Type B pancreatic cell (in vitro differentiated cells): ENCODE data around the gene DCP1A. TPM values are rescaled to one million over a fixed set of nuclear protein-coding genes. Genes with fewer than 3 reads are reported as not detected.
A peak's percentile ranks its signal among the peaks of the same experiment; 100 is the strongest.

Source experiments
- DNase-seq: peaks from one replicate; pipeline ENCODE4 v3.0.0; 2021; ENCODE audit warnings: mixed read lengths; ENCODE audit not compliant: unreplicated experiment; ENCODE audit errors: extremely low spot score
- H3K27ac Mint-ChIP-seq: 2 replicates; pipeline ENCODE4 v1.8.0; 2021; ENCODE audit warnings: mild to moderate bottlenecking, mixed read lengths
- H3K27me3 Mint-ChIP-seq: 2 replicates; pipeline ENCODE4 v1.8.0; 2021; ENCODE audit warnings: mixed read lengths
- H3K36me3 Mint-ChIP-seq: 2 replicates; pipeline ENCODE4 v1.8.0; 2021; ENCODE audit warnings: mixed read lengths
- H3K4me1 Mint-ChIP-seq: one replicate; pipeline ENCODE4 v1.8.0; 2021; ENCODE audit warnings: mixed read lengths; ENCODE audit not compliant: unreplicated experiment
- H3K4me3 Mint-ChIP-seq: 2 replicates; pipeline ENCODE4 v1.8.0; 2021; ENCODE audit warnings: mild to moderate bottlenecking, mixed read lengths
- H3K9me3 Mint-ChIP-seq: 2 replicates; pipeline ENCODE4 v1.8.0; 2021; ENCODE audit warnings: mixed read lengths
- total RNA-seq: library from RNA; stranded (reverse); gene quantifications from 2 replicates; pipeline ENCODE4 v1.2.1, GENCODE V29; 2021; ENCODE audit warnings: low replicate concordance
- TF ChIP-seq, protein P1 (sequence below): fragments of 200-600 bp; sonication (generic); conservative IDR thresholded peaks from 2 replicates; pipeline ENCODE4 v1.5.0; 2021; ENCODE audit warnings: antibody characterized with exemption, mild to moderate bottlenecking

Gene DCP1A
- total RNA-seq, 1 donor from 2014 or later, result 31.4 TPM

DNA sequence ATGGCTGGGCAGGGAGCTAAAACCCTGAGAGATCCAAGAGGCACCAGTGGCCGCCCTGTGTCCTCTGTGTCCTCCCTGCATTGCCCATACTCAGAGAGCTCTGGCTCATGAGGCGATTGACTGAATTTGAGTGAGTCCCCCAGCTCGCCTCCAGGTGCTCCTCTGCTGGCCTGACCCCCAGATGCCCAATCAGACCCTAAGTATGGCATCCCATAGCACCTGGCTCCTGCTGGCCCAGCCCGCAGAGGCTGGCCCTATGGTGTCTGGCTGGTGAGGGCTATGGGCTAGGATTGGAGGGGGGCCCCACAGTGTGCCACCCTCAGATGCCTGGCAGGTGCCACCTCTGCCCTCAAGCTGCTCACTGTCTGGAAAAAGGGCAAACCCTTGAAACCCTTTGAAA lies 89.9 kb downstream of the DCP1A start:
- H3K27ac Mint-ChIP-seq, result no peak overlapping the region
- DNase-seq, result no peak
- H3K4me3 Mint-ChIP-seq, result no peak overlapping the region
- peaks cover 5% of the 10 kb centered on the region for H3K36me3 Mint-ChIP-seq
- no peaks in the 10 kb centered on the region for H3K9me3 Mint-ChIP-seq
- TF ChIP-seq, protein P1, sequence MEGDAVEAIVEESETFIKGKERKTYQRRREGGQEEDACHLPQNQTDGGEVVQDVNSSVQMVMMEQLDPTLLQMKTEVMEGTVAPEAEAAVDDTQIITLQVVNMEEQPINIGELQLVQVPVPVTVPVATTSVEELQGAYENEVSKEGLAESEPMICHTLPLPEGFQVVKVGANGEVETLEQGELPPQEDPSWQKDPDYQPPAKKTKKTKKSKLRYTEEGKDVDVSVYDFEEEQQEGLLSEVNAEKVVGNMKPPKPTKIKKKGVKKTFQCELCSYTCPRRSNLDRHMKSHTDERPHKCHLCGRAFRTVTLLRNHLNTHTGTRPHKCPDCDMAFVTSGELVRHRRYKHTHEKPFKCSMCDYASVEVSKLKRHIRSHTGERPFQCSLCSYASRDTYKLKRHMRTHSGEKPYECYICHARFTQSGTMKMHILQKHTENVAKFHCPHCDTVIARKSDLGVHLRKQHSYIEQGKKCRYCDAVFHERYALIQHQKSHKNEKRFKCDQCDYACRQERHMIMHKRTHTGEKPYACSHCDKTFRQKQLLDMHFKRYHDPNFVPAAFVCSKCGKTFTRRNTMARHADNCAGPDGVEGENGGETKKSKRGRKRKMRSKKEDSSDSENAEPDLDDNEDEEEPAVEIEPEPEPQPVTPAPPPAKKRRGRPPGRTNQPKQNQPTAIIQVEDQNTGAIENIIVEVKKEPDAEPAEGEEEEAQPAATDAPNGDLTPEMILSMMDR, result no peak
- H3K4me1 Mint-ChIP-seq, result peaks cover 35% of the 10 kb centered on the region
- H3K27me3 Mint-ChIP-seq, result no peaks in the 10 kb centered on the region

DNA sequence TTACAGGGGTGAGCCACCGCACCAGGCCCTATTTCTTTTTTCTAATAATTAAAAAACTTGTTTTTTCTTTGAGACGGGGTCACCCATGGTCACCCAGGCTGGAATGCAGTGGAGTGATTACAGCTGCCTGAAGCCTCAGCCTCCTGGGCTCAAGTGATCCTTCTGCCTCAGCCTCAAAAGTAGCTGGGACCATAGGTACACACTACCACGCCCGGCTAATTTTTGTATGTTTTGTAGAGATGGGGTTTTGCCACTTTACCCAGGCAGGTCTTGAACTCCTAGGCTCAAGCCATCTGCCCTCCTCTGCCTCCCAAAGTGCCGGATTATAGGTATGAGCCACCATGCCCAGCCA lies 90.7 kb downstream of the DCP1A start:
- H3K27ac Mint-ChIP-seq, result no peak overlapping the region
- no peak for DNase-seq
- peak overlapping the region; percentile 81 for H3K4me3 Mint-ChIP-seq
- peaks cover 39% of the 10 kb centered on the region for H3K4me1 Mint-ChIP-seq
- peaks cover 8% of the 10 kb centered on the region for H3K36me3 Mint-ChIP-seq
- TF ChIP-seq, protein P1, result no peak
- no peaks in the 10 kb centered on the region for H3K9me3 Mint-ChIP-seq
- H3K27me3 Mint-ChIP-seq, result no peaks in the 10 kb centered on the region

DNA sequence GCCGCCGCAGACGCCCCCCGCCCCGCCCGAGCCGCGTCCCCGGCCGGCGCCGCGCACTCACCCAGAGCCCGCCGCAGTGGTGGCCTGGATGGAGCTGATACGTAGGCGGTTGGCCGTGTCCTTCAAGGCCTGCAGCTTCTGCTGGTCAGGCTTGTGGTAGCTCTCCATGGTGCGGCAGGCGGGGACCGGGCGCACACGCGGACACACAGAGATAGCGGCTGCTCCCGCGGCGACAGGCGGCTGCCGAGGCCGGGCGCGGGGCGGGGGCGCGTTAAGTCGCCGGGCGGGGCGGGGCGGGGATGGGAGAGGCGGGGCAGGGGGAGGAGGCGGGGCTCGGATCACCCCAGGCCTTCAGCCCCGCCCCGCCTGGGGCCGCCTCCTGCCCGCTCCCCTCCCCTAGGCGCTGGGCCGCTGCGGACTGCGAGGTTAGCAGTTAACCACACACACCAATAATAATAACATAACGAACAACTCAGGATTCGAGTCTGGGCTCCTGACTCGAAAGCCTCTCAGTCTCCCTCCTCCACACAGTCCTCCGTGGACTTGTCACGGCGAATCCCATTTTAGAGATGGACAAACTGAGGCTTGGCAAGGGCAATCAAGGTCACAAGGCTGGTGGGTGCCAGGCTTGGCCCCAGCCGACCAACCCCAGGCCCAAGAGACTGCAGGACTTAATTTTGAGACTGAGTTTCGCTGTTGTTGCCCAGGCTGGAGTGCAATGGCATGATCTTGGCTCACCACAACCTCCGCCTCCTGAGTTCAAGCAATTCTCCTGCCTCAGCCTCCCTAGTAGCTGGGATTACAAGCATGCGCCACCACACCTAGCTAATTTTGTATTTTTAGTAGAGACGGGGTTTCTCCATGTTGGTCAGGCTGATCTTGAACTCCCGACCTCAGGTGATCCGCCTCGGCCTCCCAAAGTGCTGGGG lies 91.3 kb downstream of the DCP1A start, which contains the start of gene TKT:
TSS of gene TKT (minus strand) at position 248 of the 929 bp plus-strand sequence. CDS start at position 168, 80 bp downstream.
- TF ChIP-seq, protein P1, result no peak
- no peaks in the 10 kb centered on the region for H3K9me3 Mint-ChIP-seq
- DNase-seq, result peak; percentile 85
- H3K27me3 Mint-ChIP-seq, result no peaks in the 10 kb centered on the region
- peaks cover 8% of the 10 kb centered on the region for H3K36me3 Mint-ChIP-seq
- H3K4me1 Mint-ChIP-seq, result peaks cover 36% of the 10 kb centered on the region
- H3K4me3 Mint-ChIP-seq, result peak within 1 kb of the TSS; percentile 95
- peak within 1 kb of the TSS; percentile 92 for H3K27ac Mint-ChIP-seq

DNA sequence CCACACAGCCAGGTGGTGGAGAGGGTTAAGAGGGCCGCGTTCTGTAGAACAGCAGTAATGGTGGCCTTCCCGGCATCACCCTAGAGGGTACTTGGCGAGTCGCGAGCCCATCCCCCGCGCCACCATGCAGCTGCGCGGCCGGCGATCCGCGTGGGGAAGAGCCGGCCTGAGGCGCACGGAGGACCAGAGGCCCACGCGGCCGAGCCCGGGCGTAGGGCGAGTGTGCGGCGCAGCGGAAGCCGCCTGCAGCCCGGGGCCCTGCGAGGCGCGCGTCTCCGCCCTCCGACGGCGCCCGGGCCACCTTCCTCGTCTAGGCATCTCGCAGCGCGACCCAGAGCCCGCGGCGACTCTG lies 91.9 kb downstream of the DCP1A start:
- no peak for DNase-seq
- H3K27ac Mint-ChIP-seq, result peak overlapping the region; percentile 92
- H3K4me1 Mint-ChIP-seq, result peaks cover 36% of the 10 kb centered on the region

DNA sequence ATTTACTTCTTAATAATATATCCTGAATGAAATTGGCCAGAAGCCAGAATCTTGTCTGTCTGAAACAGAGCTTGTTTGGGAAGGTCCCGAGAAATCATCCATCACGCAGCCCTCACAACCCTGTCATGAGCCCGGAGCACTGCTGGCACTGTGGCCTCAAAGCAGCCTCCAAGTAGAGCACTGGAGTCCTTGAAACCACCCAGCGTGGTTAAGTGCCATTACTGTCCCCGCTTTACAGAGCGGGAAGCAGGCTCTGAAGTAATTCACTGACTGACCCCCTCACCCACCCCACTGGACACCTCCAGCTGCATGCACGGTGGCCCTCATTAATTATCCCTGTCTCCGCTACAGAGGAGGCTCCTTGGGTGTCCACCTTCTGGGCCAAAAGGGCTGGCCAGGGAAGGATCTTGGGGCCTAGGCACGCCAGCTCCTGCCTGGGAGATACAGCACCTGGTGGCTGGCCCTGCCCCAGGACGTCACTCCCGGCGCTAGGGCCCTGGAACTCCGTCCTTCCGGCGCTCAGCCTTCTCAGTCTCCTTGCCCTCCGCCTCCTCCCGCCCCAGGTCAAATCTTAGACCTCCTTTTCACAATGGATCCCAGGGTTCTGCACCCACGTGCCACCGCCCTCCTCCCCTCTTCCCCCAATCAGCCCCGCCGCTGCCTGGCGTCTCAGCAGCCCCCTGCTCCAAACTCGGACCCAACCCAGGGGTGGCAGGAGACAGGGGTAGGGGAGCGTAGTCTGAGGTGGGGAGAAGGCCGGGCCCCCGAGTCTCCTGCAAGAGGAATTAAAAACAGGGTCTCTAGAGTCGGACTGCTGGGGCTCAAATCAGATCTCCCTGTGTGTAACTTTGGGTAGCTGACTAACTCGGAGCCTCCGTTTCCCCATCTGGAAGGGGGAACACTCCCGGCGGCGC lies 92.6 kb downstream of the DCP1A start:
- H3K36me3 Mint-ChIP-seq, result peaks cover 8% of the 10 kb centered on the region
- H3K27ac Mint-ChIP-seq, result peak overlapping the region; percentile 92
- DNase-seq, result no peak
- peaks cover 35% of the 10 kb centered on the region for H3K4me1 Mint-ChIP-seq
- TF ChIP-seq, protein P1, result no peak
- no peaks in the 10 kb centered on the region for H3K9me3 Mint-ChIP-seq
- H3K27me3 Mint-ChIP-seq, result no peaks in the 10 kb centered on the region
- peak overlapping the region; percentile 95 for H3K4me3 Mint-ChIP-seq

More for the DNA sequence above, 91.9 kb downstream of the DCP1A start:
- TF ChIP-seq, protein P1, result no peak
- Mint-ChIP-seq H3K27me3 (no peaks in the 10 kb centered on the region), H3K9me3 (no peaks in the 10 kb centered on the region), H3K4me3 (peak overlapping the region; percentile 95), H3K36me3 (peaks cover 8% of the 10 kb centered on the region)
